HepG2 (cell line): ENCODE measurements around the gene RCOR1. TPM values are rescaled to one million over a fixed set of nuclear protein-coding genes. Genes with fewer than 3 reads are reported as not detected.

Experiments used
- CHD4 ChIP-seq: fragments of 200-600 bp; sonication (generic); IDR thresholded peaks from 2 replicates; pipeline ENCODE4 v1.7.0; 2017; ENCODE audit warnings: mild to moderate bottlenecking, low read length, borderline replicate concordance
- RAD21 ChIP-seq: fragments of 450-650 bp; formaldehyde crosslinking; IDR thresholded peaks from 2 replicates; pipeline ENCODE4 v1.5.0; 2020; ENCODE audit warnings: mild to moderate bottlenecking
- SAFB2 ChIP-seq: sonication (generic); formaldehyde crosslinking; IDR thresholded peaks from 2 replicates; pipeline ENCODE4 v1.5.1; 2020; ENCODE audit warnings: missing genetic modification reagents, low read depth, mild to moderate bottlenecking, borderline replicate concordance
- SRSF4 ChIP-seq: fragments of 200-400 bp; formaldehyde crosslinking; IDR thresholded peaks from one replicate; pipeline ENCODE4 v1.6.1; 2018; ENCODE audit warnings: mild to moderate bottlenecking, low read depth, low read length, moderate library complexity; ENCODE audit not compliant: poor library complexity, severe bottlenecking
- TBX3 ChIP-seq: fragments of 450-650 bp; IDR thresholded peaks from 2 replicates; pipeline ENCODE4 v1.6.1; 2017; ENCODE audit warnings: antibody characterized with exemption, mild to moderate bottlenecking, inconsistent platforms, borderline replicate concordance
- TMF1 ChIP-seq: sonication (generic); formaldehyde crosslinking; IDR thresholded peaks from 2 replicates; pipeline ENCODE4 v1.8.1; 2022; ENCODE audit warnings: low read depth, missing genetic modification reagents
- YEATS2 ChIP-seq: sonication (generic); formaldehyde crosslinking; IDR thresholded peaks from 2 replicates; pipeline ENCODE4 v1.4.0; 2020; ENCODE audit warnings: missing genetic modification reagents, borderline replicate concordance
- ZBTB42 ChIP-seq: sonication (generic); formaldehyde crosslinking; IDR thresholded peaks from 2 replicates; pipeline ENCODE4 v1.5.0; 2020; ENCODE audit warnings: mild to moderate bottlenecking, missing genetic modification reagents
- ZNF30 ChIP-seq: sonication (generic); formaldehyde crosslinking; IDR thresholded peaks from 2 replicates; pipeline ENCODE4 v1.5.0; 2020; ENCODE audit warnings: mild to moderate bottlenecking, missing genetic modification reagents
- ZNF335 ChIP-seq: sonication (generic); formaldehyde crosslinking; IDR thresholded peaks from 2 replicates; pipeline ENCODE4 v1.4.0; 2020; ENCODE audit warnings: missing genetic modification reagents
- ZNF577 ChIP-seq: sonication (generic); formaldehyde crosslinking; IDR thresholded peaks from 2 replicates; pipeline ENCODE4 v1.4.0; 2020; ENCODE audit warnings: mild to moderate bottlenecking, low read depth, missing genetic modification reagents, borderline replicate concordance
- ZNF678 ChIP-seq: sonication (generic); formaldehyde crosslinking; IDR thresholded peaks from 2 replicates; pipeline ENCODE4 v1.4.0; 2020; ENCODE audit warnings: mild to moderate bottlenecking, missing genetic modification reagents
- ZSCAN29 ChIP-seq: sonication (generic); formaldehyde crosslinking; conservative IDR thresholded peaks from 2 replicates; pipeline ENCODE4 v1.4.0; 2020; ENCODE audit warnings: mild to moderate bottlenecking, missing genetic modification reagents
- ZSCAN31 ChIP-seq: sonication (generic); formaldehyde crosslinking; IDR thresholded peaks from 2 replicates; pipeline ENCODE4 v1.5.0; 2020; ENCODE audit warnings: low read depth, mild to moderate bottlenecking, missing genetic modification reagents
- polyA plus RNA-seq, 8 experiments: library from polyadenylated mRNA; depleted of rRNA in 3 of 8; stranded (reverse) in 7 of 8; unstranded in 1 of 8; fragments of >200 nt; fragmentation: Illumina TruSeq in 4 of 8; extraction: Trizol in 4 of 8; gene quantifications; 2 replicates each; pipeline versions ENCODE4 v1.2.1 to v1.2.3, GENCODE V29; 2011 to 2016; ENCODE audit warnings: low read depth in 4 of 8, missing spikeins in 1 of 8, mixed read lengths in 1 of 8; ENCODE audit not compliant: insufficient read depth in 1 of 8
- total RNA-seq, 5 experiments: library from RNA; depleted of rRNA; stranded (reverse); fragments of >200 nt; fragmentation: Illumina TruSeq; extraction: Trizol; gene quantifications; 2 replicates each; pipeline ENCODE4 v1.2.3, GENCODE V29; 2016; ENCODE audit warnings: low read depth in 1 of 5
- TF ChIP-seq, protein P1 (sequence below): sonication (generic); formaldehyde crosslinking; IDR thresholded peaks from 2 replicates; pipeline ENCODE4 v1.5.0; 2020; ENCODE audit warnings: mild to moderate bottlenecking, missing genetic modification reagents
- TF ChIP-seq, protein P2 (sequence below): sonication (generic); formaldehyde crosslinking; IDR thresholded peaks from 2 replicates; pipeline ENCODE4 v1.9.0; 2021; ENCODE audit warnings: missing genetic modification reagents, borderline replicate concordance
- TF ChIP-seq, protein P3 (sequence below): sonication (generic); formaldehyde crosslinking; IDR thresholded peaks from 2 replicates; pipeline ENCODE4 v1.4.0; 2020; ENCODE audit warnings: low read depth, mild to moderate bottlenecking, missing genetic modification reagents
- TF ChIP-seq, protein P4 (sequence below): sonication (generic); formaldehyde crosslinking; IDR thresholded peaks from 2 replicates; pipeline ENCODE4 v1.4.0; 2020; ENCODE audit warnings: missing genetic modification reagents, borderline replicate concordance

Gene RCOR1
- total and polyA plus RNA-seq, 2 of the 13 experiments (the other 11 are each of a cell fraction or from before 2014, with no cell fraction given): 10.2 to 11.1 TPM

DNA sequence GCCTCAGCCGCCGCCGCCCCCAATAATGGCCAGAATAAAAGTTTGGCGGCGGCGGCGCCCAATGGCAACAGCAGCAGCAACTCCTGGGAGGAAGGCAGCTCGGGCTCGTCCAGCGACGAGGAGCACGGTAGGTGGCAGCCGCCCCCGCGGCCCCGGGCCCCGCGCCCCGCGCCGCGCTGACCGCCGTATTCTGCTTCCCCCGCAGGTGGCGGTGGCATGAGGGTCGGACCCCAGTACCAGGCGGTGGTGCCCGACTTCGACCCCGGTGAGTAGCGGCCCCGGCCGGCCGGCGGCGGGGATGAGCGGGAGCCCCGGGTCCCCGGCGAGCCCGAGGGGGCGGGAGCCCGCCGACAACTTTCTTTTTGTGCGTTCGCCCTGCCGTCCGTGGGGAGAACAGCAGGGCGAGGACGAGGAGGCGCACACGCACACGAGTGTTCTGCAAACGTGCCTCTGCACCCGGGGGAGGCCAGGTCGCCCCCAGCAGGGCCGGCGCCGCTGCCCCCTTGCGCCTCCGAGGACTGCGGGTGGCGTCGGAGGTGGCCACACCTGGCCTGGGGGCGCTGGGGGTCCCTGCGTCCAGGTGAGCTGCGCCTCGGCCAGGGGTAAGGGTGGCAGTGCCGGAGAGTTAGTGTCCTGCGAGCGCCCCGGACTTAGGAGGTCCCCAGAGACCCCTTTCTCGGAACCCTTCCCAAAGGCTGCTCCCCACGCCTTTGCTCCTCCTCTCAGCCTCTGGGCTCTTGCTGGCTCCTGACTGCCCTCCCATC is 794 bp downstream of the RCOR1 start (continued):
- TF ChIP-seq, protein P1, sequence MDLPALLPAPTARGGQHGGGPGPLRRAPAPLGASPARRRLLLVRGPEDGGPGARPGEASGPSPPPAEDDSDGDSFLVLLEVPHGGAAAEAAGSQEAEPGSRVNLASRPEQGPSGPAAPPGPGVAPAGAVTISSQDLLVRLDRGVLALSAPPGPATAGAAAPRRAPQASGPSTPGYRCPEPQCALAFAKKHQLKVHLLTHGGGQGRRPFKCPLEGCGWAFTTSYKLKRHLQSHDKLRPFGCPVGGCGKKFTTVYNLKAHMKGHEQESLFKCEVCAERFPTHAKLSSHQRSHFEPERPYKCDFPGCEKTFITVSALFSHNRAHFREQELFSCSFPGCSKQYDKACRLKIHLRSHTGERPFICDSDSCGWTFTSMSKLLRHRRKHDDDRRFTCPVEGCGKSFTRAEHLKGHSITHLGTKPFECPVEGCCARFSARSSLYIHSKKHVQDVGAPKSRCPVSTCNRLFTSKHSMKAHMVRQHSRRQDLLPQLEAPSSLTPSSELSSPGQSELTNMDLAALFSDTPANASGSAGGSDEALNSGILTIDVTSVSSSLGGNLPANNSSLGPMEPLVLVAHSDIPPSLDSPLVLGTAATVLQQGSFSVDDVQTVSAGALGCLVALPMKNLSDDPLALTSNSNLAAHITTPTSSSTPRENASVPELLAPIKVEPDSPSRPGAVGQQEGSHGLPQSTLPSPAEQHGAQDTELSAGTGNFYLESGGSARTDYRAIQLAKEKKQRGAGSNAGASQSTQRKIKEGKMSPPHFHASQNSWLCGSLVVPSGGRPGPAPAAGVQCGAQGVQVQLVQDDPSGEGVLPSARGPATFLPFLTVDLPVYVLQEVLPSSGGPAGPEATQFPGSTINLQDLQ: no peak
- no peak for TF ChIP-seq YEATS2 (CRISPR knock-in tag)
- TF ChIP-seq ZSCAN31 (CRISPR knock-in tag): no peak
- TF ChIP-seq, protein P2, sequence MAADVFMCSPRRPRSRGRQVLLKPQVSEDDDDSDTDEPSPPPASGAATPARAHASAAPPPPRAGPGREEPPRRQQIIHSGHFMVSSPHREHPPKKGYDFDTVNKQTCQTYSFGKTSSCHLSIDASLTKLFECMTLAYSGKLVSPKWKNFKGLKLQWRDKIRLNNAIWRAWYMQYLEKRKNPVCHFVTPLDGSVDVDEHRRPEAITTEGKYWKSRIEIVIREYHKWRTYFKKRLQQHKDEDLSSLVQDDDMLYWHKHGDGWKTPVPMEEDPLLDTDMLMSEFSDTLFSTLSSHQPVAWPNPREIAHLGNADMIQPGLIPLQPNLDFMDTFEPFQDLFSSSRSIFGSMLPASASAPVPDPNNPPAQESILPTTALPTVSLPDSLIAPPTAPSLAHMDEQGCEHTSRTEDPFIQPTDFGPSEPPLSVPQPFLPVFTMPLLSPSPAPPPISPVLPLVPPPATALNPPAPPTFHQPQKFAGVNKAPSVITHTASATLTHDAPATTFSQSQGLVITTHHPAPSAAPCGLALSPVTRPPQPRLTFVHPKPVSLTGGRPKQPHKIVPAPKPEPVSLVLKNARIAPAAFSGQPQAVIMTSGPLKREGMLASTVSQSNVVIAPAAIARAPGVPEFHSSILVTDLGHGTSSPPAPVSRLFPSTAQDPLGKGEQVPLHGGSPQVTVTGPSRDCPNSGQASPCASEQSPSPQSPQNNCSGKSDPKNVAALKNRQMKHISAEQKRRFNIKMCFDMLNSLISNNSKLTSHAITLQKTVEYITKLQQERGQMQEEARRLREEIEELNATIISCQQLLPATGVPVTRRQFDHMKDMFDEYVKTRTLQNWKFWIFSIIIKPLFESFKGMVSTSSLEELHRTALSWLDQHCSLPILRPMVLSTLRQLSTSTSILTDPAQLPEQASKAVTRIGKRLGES (CRISPR knock-in tag): no peak
- no peak for TF ChIP-seq ZNF577 (CRISPR knock-in tag)
- no peak for TF ChIP-seq TBX3
- TF ChIP-seq ZSCAN29 (CRISPR knock-in tag): no peak
- no peak for TF ChIP-seq ZNF678
- TF ChIP-seq TMF1: no peak
- TF ChIP-seq, protein P3, sequence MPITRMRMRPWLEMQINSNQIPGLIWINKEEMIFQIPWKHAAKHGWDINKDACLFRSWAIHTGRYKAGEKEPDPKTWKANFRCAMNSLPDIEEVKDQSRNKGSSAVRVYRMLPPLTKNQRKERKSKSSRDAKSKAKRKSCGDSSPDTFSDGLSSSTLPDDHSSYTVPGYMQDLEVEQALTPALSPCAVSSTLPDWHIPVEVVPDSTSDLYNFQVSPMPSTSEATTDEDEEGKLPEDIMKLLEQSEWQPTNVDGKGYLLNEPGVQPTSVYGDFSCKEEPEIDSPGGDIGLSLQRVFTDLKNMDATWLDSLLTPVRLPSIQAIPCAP (CRISPR knock-in tag): no peak
- TF ChIP-seq, protein P4, sequence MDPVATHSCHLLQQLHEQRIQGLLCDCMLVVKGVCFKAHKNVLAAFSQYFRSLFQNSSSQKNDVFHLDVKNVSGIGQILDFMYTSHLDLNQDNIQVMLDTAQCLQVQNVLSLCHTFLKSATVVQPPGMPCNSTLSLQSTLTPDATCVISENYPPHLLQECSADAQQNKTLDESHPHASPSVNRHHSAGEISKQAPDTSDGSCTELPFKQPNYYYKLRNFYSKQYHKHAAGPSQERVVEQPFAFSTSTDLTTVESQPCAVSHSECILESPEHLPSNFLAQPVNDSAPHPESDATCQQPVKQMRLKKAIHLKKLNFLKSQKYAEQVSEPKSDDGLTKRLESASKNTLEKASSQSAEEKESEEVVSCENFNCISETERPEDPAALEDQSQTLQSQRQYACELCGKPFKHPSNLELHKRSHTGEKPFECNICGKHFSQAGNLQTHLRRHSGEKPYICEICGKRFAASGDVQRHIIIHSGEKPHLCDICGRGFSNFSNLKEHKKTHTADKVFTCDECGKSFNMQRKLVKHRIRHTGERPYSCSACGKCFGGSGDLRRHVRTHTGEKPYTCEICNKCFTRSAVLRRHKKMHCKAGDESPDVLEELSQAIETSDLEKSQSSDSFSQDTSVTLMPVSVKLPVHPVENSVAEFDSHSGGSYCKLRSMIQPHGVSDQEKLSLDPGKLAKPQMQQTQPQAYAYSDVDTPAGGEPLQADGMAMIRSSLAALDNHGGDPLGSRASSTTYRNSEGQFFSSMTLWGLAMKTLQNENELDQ: no peak
- no peak for TF ChIP-seq SRSF4
- TF ChIP-seq RAD21: peak; percentile 38
- TF ChIP-seq ZBTB42 (CRISPR knock-in tag): no peak
- no peak for TF ChIP-seq CHD4
- no peak for TF ChIP-seq ZNF30 (CRISPR knock-in tag)
- no peak for TF ChIP-seq SAFB2 (CRISPR knock-in tag)
- no peak for TF ChIP-seq ZNF335 (CRISPR knock-in tag)
